Measurements from ENCODE around the gene DLG2.

DLG2 gene

GRCh38 chr11:84581083-84581482, 1046.1 kb downstream of the DLG2 start:
- Histone ChIP-seq H3K27me3 (ENCODE audit: insufficient read depth, low read length) (no peaks in the 10 kb centered on the region), H3F3A (ENCODE audit: insufficient read depth, low read length) (no peaks in the 10 kb centered on the region), H4K20me1 (ENCODE audit: insufficient read depth, low read length) (no peaks in the 10 kb centered on the region), H3K9ac (ENCODE audit: low read length) (no peak overlapping the region), H3K27ac (ENCODE audit: low read depth, low read length, poor library complexity, severe bottlenecking) (no peak overlapping the region), H3K4me3 (ENCODE audit: low read depth, low read length, poor library complexity, severe bottlenecking) (no peak overlapping the region), H3K9me2 (ENCODE audit: low read depth, low read length) (no peaks in the 10 kb centered on the region), H3K4me2 (ENCODE audit: low read length) (no peak overlapping the region), H3K9me3 (ENCODE audit: low read length) (no peaks in the 10 kb centered on the region), H2AFZ (ENCODE audit: low read length) (no peak overlapping the region), H3K79me2 (ENCODE audit: insufficient read depth, low read length) (no peaks in the 10 kb centered on the region), H3K36me3 (ENCODE audit: insufficient read depth, low read length) (no peaks in the 10 kb centered on the region), H3K4me1 (ENCODE audit: insufficient read depth, low read length, severe bottlenecking) (peaks cover 4% of the 10 kb centered on the region)
- TF ChIP-seq CTCF (IDR thresholded peaks at IDR 0.05; ENCODE audit: low read length) (no peak), EZH2 (IDR thresholded peaks at IDR 0.05; ENCODE audit: borderline replicate concordance, low read length) (no peak)

GRCh38 chr11:84580428-84580827, 1046.7 kb downstream of the DLG2 start:
- Histone ChIP-seq H3K9me2 (ENCODE audit: low read depth, low read length) (no peaks in the 10 kb centered on the region), H3F3A (ENCODE audit: insufficient read depth, low read length) (no peaks in the 10 kb centered on the region), H3K9ac (ENCODE audit: low read length) (no peak overlapping the region), H3K79me2 (ENCODE audit: insufficient read depth, low read length) (no peaks in the 10 kb centered on the region), H3K9me3 (ENCODE audit: low read length) (no peaks in the 10 kb centered on the region), H3K36me3 (ENCODE audit: insufficient read depth, low read length) (no peaks in the 10 kb centered on the region), H3K27ac (ENCODE audit: low read depth, low read length, poor library complexity, severe bottlenecking) (no peak overlapping the region), H2AFZ (ENCODE audit: low read length) (no peak overlapping the region), H3K4me3 (ENCODE audit: low read depth, low read length, poor library complexity, severe bottlenecking) (no peak overlapping the region), H3K27me3 (ENCODE audit: insufficient read depth, low read length) (no peaks in the 10 kb centered on the region), H3K4me2 (ENCODE audit: low read length) (no peak overlapping the region; the same call in 1 of the 2 replicates), H3K4me1 (ENCODE audit: insufficient read depth, low read length, severe bottlenecking) (peaks cover 4% of the 10 kb centered on the region), H4K20me1 (ENCODE audit: insufficient read depth, low read length) (no peaks in the 10 kb centered on the region)
- TF ChIP-seq EZH2 (IDR thresholded peaks at IDR 0.05; ENCODE audit: borderline replicate concordance, low read length): no peak
- no peak for TF ChIP-seq CTCF (IDR thresholded peaks at IDR 0.05; ENCODE audit: low read length)

- Histone ChIP-seq H3K9me2 (ENCODE audit: low read depth, low read length) (no peaks in the 10 kb centered on the region), H3K9me3 (ENCODE audit: low read length) (no peaks in the 10 kb centered on the region)
- TF ChIP-seq EZH2 (IDR thresholded peaks at IDR 0.05; ENCODE audit: borderline replicate concordance, low read length): no peak
- TF ChIP-seq CTCF (IDR thresholded peaks at IDR 0.05; ENCODE audit: low read length): no peak
Measured at GRCh38 chr11:84573868-84574267, 1053.3 kb downstream of the DLG2 start.

More at GRCh38 chr11:84573868-84574267, 1053.3 kb downstream of the DLG2 start:
- Histone ChIP-seq H3K4me1 (ENCODE audit: insufficient read depth, low read length, severe bottlenecking) (no peaks in the 10 kb centered on the region), H2AFZ (ENCODE audit: low read length) (no peak overlapping the region), H3K4me3 (ENCODE audit: low read depth, low read length, poor library complexity, severe bottlenecking) (no peak overlapping the region), H3K9ac (ENCODE audit: low read length) (no peak overlapping the region), H3F3A (ENCODE audit: insufficient read depth, low read length) (no peaks in the 10 kb centered on the region), H3K27ac (ENCODE audit: low read depth, low read length, poor library complexity, severe bottlenecking) (no peak overlapping the region), H3K4me2 (ENCODE audit: low read length) (no peak overlapping the region), H4K20me1 (ENCODE audit: insufficient read depth, low read length) (no peaks in the 10 kb centered on the region), H3K36me3 (ENCODE audit: insufficient read depth, low read length) (no peaks in the 10 kb centered on the region), H3K79me2 (ENCODE audit: insufficient read depth, low read length) (no peaks in the 10 kb centered on the region), H3K27me3 (ENCODE audit: insufficient read depth, low read length) (no peaks in the 10 kb centered on the region)

All from OCI-LY1 (cell line).